GM12874 (cell line): ENCODE results near the gene CCDC116.

ENCODE experiments used
- TF ChIP-seq, protein P1 (sequence below): IDR thresholded peaks from 2 replicates; pipeline ENCODE4 v1.5.1; 2011; ENCODE audit warnings: low read depth, mild to moderate bottlenecking, control low read depth, low read length, moderate library complexity; ENCODE audit not compliant: insufficient read depth

The CCDC116 gene

DNA sequence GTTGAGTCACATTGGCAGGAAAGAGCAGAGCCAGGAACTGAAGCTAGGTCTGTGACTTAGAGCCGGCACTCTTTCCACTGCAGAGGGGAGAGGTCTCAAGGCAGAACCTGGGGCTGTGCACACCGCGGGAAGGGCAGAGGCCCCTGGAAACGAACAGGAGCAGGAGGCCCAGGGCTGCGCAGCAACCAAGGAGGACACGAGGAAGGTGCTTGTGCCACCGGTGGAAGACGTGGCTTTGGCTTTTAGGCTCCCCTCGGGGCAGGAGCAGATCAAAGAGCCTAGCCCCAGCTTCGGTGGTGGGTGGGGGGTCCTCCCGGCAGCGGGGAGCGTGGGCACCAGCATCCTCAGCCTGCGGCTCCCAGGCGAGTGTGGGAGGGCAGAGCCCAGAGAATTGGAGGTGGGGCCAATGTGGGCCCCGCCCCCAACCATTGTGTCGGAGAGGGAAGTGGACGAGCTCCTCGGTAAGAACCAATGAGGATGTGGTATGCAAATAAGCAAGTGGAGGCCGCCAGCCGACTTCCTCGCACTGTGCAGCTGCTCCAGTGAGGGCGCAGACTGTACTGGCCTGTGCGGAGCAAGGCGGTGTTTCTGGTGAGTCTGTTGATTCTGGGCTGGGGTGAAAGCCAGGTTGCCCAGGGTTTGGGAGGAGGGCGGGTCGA, at the start of gene CCDC116:
Gene CCDC116, plus strand, starts transcription at position 524 of the 659 bp plus-strand sequence. CDS start 422 bp downstream, outside the sequence.
- TF ChIP-seq, protein P1, sequence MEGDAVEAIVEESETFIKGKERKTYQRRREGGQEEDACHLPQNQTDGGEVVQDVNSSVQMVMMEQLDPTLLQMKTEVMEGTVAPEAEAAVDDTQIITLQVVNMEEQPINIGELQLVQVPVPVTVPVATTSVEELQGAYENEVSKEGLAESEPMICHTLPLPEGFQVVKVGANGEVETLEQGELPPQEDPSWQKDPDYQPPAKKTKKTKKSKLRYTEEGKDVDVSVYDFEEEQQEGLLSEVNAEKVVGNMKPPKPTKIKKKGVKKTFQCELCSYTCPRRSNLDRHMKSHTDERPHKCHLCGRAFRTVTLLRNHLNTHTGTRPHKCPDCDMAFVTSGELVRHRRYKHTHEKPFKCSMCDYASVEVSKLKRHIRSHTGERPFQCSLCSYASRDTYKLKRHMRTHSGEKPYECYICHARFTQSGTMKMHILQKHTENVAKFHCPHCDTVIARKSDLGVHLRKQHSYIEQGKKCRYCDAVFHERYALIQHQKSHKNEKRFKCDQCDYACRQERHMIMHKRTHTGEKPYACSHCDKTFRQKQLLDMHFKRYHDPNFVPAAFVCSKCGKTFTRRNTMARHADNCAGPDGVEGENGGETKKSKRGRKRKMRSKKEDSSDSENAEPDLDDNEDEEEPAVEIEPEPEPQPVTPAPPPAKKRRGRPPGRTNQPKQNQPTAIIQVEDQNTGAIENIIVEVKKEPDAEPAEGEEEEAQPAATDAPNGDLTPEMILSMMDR = no peak

DNA sequence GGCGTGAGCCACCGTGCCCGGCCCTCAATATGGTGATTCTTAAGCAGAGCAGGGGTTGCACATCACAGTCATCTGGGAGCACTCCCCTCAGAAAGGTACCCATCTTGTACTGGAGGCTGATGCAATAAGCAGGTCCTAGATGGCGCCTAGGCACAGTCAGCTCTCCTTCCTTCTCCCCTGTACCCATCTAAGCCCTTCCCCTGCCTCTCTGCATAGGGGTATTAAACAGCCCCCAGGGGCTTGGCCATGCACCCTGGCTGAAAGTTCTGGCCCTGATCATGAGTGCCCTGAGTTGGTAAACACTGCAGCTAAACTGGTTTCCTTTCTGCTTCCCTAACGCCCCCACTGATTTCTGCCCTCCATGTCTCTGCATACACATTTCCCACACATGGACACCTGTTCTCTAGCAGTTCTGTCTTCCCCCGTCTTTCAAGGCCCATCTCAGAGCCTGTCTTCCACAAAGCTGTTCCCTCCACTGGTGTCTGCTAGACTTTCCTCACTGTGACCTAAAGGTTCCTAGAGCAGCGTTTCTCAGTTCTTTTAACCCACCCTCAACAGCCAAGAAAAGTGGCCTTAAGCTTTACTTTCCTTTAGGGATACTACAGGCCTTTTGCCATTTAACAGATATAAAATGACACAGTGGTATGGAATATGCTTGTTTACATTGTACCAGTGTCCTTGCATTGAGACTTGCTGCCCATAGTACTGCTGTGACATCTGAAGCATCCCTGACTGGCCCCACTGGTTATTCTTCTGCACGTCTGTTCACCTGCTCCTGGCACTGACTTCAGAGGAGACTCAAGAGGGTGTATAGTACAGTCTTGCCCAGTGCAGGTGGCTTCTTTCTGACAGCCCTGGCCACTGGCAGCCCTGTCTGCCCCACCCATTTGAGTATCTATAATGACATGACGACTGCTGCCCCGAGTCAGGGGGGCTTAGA, 49.5 kb upstream of the CCDC116 start:
- TF ChIP-seq, protein P1 = no peak

DNA sequence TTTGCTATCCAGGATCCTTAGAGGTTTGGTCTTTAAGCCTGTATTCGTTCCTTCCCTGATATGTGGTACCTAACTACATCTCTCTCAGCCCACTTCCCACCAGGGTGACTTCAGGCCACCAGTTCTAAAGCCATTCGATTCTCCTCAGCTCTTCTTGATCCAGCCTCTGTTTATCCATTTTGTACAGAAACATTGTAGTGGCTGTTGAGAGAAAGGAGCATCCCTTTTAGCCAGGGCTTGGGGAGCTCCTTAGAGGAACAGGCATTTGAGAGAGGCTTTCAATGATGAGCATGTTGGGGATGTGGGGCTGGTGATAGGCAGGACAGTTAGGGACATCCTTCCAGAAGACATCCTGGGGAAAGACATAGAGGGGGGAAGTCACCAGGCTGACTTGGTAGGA, 47.2 kb upstream of the CCDC116 start:
- TF ChIP-seq, protein P1 = no peak

GRCh38 chr22:21587803-21588611, 44.6 kb upstream of the CCDC116 start:
- TF ChIP-seq, protein P1 = no peak

- TF ChIP-seq, protein P1 = no peak
Observed at GRCh38 chr22:21589396-21589795, 43.2 kb upstream of the CCDC116 start.

DNA sequence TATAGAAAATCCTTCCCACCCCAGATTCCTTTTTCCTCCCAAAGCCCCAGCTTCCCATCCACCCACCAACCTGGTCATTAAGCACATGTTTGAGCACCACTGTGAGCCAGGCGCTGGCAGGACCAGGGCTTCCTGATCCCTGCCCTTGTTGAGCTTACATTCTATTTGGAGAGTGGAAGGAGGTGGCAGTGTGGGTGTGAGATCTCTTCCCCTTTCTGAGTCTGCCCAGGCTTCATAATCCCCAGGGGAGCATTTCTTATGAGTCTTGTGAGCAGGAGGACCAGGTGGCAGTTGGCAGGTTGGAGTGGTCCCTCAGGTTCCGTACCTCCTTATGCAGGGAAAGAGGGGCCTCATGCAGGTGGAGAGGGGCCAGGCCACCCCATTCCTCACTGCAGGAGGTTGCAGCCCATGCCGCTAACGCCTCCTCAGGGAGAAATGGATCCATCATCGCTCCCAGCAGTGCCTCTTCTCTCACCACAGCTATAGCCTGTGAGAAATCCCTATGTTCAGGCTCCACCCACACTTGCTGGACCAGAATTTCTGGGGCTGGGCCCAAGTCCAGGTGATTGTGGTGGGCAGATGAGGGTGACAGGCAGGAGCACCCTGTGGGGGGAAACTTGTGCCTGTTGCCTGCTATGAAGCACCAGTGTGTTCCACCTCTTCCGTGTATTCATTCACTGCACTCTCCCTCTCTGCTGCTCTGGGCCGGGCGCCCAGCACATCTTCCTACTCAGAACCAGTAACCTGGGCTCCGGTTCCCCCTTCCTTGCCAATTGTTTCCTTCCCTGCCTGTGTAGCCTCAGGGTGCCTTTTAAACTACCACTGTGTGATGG, 41.5 kb upstream of the CCDC116 start:
- TF ChIP-seq, protein P1 = no peak
